Activated CD4-positive, CD25-positive, alpha-beta regulatory T cell treated with anti-CD3 and anti-CD28 coated beads, Interleukin-2, amount 50 U/mL, for 24 hours (primary cell): Measurements from ENCODE around the gene SLC26A8.
A peak's percentile ranks its signal among the peaks of the same experiment; 100 is the strongest.
"Not testable (repeated sequence)": the region's sequence is repeated elsewhere in the genome, so short reads cannot be mapped to it uniquely, and the experiment has no call there.

ENCODE experiments used
- ATAC-seq, 2 donors: fragments of 150-1000 bp; cut with Tn5 transposase; one replicate each; pipeline ENCODE4 v1.10.0; 2021; ENCODE audit warnings: mild to moderate bottlenecking in 1 of 2, moderate library complexity in 1 of 2

Gene SLC26A8

DNA sequence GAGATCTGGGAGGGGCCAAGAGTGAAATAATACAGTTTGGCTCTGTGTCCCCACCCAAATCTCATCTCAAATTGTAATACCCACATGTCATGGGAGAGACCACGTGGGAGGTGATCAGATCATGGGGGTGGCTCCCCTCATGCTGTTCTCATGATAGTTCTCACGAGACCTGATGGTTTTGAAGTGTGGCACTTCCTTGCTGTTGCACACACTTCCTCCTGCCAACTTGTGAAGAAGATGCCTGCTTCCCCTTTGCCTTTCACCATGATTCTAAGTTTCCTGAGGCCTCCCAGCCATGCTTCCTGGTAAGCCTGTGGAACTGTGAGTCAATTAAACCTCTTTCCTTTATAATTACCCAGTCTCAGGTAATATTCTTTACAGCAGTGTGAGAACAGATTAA lies 114.9 kb downstream of the SLC26A8 start:
- ATAC-seq: not testable (repeated sequence)

DNA sequence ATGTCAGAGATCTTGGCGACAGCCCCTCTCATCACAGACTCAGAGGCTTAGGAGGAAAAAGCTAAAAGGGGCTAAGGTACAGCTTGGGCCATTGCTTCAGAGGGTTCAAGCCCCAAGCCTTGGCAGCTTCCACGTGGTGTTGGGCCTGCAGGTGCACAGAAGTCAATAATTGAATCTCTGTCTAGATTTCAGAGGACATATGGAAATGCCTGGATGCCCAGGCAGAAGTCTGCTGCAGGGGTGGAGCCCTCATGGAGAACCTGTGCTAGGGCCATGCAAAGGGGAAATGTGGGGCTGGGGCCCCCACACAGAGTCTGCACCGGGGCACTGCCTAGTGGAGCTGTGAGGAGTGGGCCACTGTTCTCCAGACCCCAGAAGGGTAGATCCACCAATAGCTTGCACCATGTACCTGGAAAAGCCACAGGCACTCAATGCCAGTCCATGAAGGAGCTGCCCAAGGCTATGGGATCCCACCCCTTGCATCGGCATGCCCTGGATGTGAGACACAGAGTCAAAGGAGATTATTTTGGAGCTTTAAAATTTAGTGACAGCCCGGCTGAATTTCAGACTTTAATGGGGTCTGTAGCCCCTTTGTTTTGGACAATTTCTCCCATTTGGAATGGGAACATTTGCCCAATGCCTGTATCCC lies 115.6 kb downstream of the SLC26A8 start:
- not testable (repeated sequence) for ATAC-seq

- no peak for ATAC-seq
Measured at GRCh38 chr6:35907750-35908149, 116.7 kb downstream of the SLC26A8 start.

DNA sequence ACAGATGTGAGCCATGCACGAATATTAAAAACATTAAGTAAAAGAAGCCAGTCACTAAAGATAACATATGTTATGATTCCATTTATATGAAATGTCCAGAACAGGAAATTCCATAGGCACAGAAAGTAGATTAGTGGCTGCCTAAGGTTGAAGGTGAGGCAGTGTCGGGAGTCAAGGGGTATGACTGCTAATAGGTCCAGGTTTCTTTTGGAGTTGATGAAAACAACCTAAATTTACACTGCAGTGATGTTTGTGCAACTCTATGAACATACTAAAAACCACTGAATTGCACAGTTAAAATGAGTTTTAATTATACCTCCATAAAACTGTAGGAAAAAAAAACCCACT lies 118.0 kb downstream of the SLC26A8 start:
- no peak for ATAC-seq

GRCh38 chr6:35905841-35906498 lies 118.5 kb downstream of the SLC26A8 start:
- ATAC-seq: no peak

DNA sequence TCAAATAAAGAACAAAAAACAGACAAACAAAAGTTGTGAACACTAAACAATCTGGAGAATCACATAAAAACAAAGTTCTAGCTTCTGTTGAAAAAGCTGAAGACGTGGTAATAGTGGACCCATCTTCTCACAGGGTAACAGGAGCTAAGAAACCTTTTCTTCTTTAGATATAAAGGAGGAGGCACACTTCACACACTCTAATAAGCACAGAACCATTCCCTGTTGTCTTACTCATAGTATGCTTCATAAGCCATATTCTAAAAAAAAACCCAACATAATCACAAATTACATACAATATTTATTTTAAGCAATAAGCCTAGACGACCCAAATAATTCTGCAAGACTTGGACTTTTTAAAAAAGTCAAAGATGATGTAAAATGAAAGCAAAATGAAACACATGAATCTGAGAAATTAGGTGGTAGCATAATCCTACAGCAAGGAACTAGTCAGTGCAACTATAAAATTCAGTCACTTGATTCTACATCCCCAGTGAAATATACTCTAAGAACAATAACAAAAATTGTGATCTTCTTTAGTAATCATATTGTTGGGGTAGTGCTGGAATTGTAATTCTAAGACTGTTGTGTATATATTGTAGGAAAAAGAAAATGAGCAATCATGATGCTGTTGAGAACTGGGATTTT lies 119.2 kb downstream of the SLC26A8 start:
- peak in 1 of 2 donors; percentile 49 for ATAC-seq

DNA sequence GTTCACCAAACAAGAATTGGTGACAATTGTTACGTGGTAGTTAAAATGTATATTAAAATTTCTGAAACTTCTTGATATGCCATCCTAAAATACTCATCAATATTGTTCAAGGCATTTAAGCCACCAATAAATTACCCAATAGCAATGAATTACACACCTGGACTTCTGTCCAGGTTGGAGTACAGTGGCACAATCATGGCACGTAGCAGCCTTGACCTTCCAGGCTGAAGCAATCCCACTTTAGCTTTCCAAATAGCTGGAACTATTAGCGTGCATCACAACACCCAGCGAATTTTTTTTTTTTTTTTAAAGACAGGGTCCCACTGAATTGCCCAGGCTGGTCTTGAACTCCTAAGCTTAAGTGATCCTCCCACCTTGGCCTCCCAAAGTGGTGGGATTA lies 120.8 kb downstream of the SLC26A8 start:
- ATAC-seq: no peak

GRCh38 chr6:35900448-35900847 lies 124.0 kb downstream of the SLC26A8 start:
- no peak for ATAC-seq

DNA sequence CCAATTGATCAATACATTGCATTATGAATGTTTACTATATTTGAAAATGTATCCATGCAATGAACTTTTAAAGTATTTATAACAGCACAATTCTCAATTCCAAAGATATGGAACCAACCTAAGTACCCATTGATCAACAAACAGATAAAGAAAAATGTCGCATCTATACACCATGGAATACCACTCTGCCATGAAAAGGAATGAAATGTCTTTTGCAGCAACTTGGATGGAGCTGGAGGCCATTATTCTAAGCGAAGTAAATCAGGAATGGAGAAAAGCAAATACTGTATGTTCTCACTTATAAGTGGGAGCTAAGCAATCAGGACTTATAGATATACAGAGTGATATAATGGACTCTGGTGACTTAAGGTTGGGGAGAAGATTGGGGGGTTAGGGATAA lies 126.4 kb downstream of the SLC26A8 start:
- no peak for ATAC-seq

DNA sequence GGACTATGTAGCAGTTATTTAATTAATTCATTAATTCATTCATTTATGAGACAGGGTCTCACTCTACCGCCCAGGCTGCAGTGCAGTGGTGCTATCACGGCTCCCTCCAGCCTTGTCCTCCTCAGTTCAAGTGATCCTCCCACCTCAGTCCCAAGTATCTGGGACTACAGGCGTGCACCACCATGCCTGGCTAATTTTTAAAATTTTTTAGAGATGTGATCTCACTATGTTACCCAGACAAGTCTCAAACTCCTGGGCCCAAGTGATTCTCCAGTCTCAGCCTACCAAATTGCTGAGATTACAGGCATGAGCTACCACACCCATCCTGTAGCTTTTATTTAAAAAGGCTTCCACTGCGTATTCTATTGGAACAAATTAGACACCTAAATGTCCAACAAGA lies 127.0 kb downstream of the SLC26A8 start:
- no peak for ATAC-seq

GRCh38 chr6:35897036-35897435 lies 127.4 kb downstream of the SLC26A8 start:
- no peak for ATAC-seq

DNA sequence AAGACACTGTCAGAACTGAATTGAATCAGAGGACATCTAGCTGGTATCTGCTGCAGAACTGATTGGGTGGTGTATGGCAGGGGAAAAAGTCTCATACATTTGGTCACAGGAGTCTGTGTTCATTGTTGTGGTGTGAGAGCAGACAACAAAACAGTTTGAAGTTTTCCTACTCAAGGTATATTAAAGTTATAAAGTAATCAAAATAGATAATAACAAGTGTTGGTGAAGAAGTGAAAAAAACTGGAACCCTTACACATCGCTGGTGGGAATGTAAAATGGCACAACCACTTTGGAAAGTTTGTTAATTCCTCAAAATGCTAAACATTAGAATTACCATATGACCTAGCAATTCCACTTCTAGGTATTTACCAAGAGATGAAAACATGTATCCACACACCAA lies 128.2 kb downstream of the SLC26A8 start:
- no peak for ATAC-seq

DNA sequence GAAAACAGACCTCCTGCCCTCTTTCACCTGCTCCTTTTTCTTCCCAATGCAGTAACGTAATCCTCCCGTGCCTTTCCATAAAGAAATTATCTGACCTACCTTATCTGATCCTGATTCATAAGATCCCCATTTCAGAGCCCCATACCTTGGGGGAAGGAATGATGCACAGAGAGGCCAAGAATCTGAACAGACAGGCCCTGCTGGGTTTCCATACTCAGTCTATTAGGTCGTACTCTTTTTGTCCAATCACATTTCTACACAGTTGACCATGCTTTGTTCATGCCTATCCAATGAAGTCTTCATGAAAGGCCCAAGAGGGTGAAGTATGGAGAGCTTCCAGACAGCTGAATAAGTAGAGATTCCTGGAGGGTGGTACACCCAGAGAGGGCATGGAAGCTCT lies 128.9 kb downstream of the SLC26A8 start:
- ATAC-seq: no peak

DNA sequence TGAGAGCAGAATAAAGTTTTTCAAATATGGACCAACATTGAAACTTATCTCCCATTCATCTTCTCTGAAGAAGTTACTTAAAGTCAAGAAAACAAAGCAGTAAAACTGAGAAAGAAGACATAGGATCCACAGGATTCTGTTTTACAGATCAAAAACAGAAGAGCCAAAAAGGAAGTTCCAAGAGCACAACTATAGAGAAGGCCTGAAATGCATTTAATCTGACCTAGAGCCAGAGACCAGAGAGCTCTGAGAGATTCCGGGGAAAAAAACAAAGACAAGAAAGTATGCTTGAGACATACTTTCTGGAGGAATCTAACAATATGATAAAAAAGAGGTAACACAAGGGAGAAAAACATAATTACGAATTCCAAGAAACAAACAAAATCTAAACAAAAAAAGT lies 129.7 kb downstream of the SLC26A8 start:
- ATAC-seq: no peak
